Measurements from ENCODE around the gene TNFSF12. TPM values are rescaled to one million over a fixed set of nuclear protein-coding genes. Genes with fewer than 3 reads are reported as not detected.

The TNFSF12 gene
- total and polyA plus RNA-seq, 12 donors, result 3.3 to 134 (median 54.7) TPM

DNA sequence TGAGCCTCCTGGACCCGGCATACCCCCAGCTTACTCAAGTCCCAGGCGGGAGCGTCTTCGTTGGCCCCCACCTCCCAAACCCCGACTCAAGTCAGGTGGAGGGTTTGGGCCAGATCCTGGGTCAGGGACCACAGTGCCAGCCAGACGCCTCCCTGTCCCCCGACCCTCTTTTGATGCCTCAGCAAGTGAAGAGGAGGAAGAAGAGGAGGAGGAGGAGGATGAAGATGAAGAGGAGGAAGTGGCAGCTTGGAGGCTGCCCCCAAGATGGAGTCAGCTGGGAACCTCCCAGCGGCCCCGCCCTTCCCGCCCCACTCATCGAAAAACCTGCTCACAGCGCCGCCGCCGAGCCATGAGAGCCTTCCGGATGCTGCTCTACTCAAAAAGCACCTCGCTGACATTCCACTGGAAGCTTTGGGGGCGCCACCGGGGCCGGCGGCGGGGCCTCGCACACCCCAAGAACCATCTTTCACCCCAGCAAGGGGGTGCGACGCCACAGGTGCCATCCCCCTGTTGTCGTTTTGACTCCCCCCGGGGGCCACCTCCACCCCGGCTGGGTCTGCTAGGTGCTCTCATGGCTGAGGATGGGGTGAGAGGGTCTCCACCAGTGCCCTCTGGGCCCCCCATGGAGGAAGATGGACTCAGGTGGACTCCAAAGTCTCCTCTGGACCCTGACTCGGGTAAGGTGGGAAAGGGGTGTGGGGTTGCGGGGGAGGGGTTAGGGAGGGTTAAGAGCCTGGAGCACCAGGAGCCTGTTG lies 14.4 kb downstream of the TNFSF12 start:
- peak in 1 of 7 donors; percentile 18 for DNase-seq
- TF ChIP-seq, protein P1, sequence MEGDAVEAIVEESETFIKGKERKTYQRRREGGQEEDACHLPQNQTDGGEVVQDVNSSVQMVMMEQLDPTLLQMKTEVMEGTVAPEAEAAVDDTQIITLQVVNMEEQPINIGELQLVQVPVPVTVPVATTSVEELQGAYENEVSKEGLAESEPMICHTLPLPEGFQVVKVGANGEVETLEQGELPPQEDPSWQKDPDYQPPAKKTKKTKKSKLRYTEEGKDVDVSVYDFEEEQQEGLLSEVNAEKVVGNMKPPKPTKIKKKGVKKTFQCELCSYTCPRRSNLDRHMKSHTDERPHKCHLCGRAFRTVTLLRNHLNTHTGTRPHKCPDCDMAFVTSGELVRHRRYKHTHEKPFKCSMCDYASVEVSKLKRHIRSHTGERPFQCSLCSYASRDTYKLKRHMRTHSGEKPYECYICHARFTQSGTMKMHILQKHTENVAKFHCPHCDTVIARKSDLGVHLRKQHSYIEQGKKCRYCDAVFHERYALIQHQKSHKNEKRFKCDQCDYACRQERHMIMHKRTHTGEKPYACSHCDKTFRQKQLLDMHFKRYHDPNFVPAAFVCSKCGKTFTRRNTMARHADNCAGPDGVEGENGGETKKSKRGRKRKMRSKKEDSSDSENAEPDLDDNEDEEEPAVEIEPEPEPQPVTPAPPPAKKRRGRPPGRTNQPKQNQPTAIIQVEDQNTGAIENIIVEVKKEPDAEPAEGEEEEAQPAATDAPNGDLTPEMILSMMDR (IDR thresholded peaks at IDR 0.05), result no peak
- TF ChIP-seq POLR2A (IDR thresholded peaks at IDR 0.05), result no peak
- Histone ChIP-seq H3K4me3 (no peak overlapping the region), H3K9me3 (replicated peaks in 1 of 3) (no peaks in the 10 kb centered on the region), H3K36me3 (replicated peaks in 1 of 2) (peaks cover 0 to 39% of the 10 kb centered on the region in 2 donors), H3K4me1 (replicated peaks in 1 of 2) (peaks cover 26 to 45% of the 10 kb centered on the region in 2 donors), H3K27me3 (no peaks in the 10 kb centered on the region), H3K27ac (no peak overlapping the region)
- intact Hi-C loops (cut with DNase I), result loop anchor here (5.0 to 10.0 kb wide), 3 partner anchors 46 to 208 kb away; partner anchors contain the start of genes FGF11 (in 1 of the 2), KCTD11 (in 1 of the 2), TMEM102 (in 1 of the 2) and TMEM95 (in 1 of the 2)
- 78 to 88% (median 85%) methylated on average over 12 to 30 of the region's 30 CpGs for WGBS, 4 donors

DNA sequence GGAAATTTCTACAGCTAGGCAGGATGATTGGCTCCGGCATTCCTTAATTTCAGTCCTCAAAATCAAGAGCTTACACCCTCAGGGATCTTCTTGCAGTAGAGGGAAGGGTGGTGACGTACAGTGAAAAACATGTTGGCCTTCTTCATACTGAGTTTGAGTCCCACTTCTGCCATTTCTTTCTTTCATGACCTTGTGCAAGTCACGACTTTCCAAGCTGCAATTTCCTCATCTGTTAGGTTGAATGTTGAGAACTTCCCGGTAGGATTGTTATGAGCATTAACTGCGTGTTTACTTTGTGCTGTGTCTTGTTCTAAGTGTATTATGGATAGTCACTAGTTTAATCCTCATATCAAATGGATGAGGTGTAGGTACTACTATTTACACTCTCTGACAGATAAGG lies 20.7 kb downstream of the TNFSF12 start:
- Histone ChIP-seq H3K9me3 (replicated peaks in 1 of 3) (no peaks in the 10 kb centered on the region), H3K4me3 (no peak overlapping the region), H3K36me3 (replicated peaks in 1 of 2) (peaks cover 0 to 62% of the 10 kb centered on the region in 2 donors), H3K27ac (no peak overlapping the region), H3K4me1 (replicated peaks in 1 of 2) (peaks cover 7 to 12% of the 10 kb centered on the region in 2 donors), H3K27me3 (no peaks in the 10 kb centered on the region)
- TF ChIP-seq, protein P1 (IDR thresholded peaks at IDR 0.05), result no peak
- TF ChIP-seq POLR2A (IDR thresholded peaks at IDR 0.05), result no peak
- DNase-seq, result no peak
- 80 to 82% (median 81%) methylated on average over 5 of the region's 5 CpGs for WGBS, 4 donors
- intact Hi-C loops (cut with DNase I), result loop anchor here in 1 of 2 donors (10.0 kb wide), 1 partner anchor 215 kb away; the partner anchor contains the start of genes KCTD11 and TMEM95

DNA sequence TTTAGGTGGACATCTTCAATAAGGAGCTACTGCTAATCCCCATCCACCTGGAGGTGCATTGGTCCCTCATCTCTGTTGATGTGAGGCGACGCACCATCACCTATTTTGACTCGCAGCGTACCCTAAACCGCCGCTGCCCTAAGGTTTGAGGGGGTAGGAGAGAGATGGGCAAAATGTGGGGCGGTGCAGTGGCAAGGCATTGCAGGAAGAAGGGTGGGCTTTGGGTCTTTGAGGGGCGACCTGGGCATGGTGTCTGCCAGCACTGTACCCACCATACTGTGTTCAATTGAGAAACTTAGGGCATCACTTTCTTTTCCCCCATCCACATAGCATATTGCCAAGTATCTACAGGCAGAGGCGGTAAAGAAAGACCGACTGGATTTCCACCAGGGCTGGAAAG lies 21.5 kb downstream of the TNFSF12 start:
- intact Hi-C loops (cut with DNase I), result no loop called here
- Histone ChIP-seq H3K36me3 (replicated peaks in 1 of 2) (peaks cover 0 to 62% of the 10 kb centered on the region in 2 donors), H3K4me1 (replicated peaks in 1 of 2) (peaks cover 13 to 19% of the 10 kb centered on the region in 2 donors), H3K27me3 (no peaks in the 10 kb centered on the region), H3K27ac (no peak overlapping the region), H3K4me3 (no peak overlapping the region), H3K9me3 (replicated peaks in 1 of 3) (no peaks in the 10 kb centered on the region)
- 95 to 97% (median 96%) methylated on average over 10 of the region's 10 CpGs for whole genome bisulfite sequencing, 4 donors
- TF ChIP-seq POLR2A (IDR thresholded peaks at IDR 0.05), result no peak
- TF ChIP-seq, protein P1 (IDR thresholded peaks at IDR 0.05), result no peak
- DNase-seq, result peak in 1 of 7 donors; percentile 6

DNA sequence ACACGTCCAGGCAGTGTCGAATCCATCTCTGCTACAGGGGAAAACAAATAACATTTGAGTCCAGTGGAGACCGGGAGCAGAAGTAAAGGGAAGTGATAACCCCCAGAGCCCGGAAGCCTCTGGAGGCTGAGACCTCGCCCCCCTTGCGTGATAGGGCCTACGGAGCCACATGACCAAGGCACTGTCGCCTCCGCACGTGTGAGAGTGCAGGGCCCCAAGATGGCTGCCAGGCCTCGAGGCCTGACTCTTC lies 23.4 kb downstream of the TNFSF12 start:
- 0 to 1% (median 0%) methylated on average over 7 to 11 of the region's 11 CpGs for WGBS, 4 donors

More for the DNA sequence above, 23.4 kb downstream of the TNFSF12 start:
- no peaks in the 10 kb centered on the region for H3K27me3 ChIP-seq
- intact Hi-C loops (cut with DNase I), result no loop called here
- H3K36me3 ChIP-seq (replicated peaks in 1 of 2), result peaks cover 0 to 62% of the 10 kb centered on the region in 2 donors
- no peaks in the 10 kb centered on the region for H3K9me3 ChIP-seq (replicated peaks in 1 of 3)
- TF ChIP-seq, protein P1 (IDR thresholded peaks at IDR 0.05), result no peak
- no peak for TF ChIP-seq POLR2A (IDR thresholded peaks at IDR 0.05)
- H3K4me3 ChIP-seq, result peak overlapping the region in 1 of 4 donors; percentile 46
- H3K4me1 ChIP-seq (replicated peaks in 1 of 2), result peaks cover 20 to 39% of the 10 kb centered on the region in 2 donors
- peak overlapping the region; percentile 76 to 91 (median 86) for H3K27ac ChIP-seq
- no peak for DNase-seq
